Measurements from ENCODE around the gene CPN1. TPM values are rescaled to one million over a fixed set of nuclear protein-coding genes. Genes with fewer than 3 reads are reported as not detected.
A peak's percentile ranks its signal among the peaks of the same experiment; 100 is the strongest.

CPN1 gene
- total RNA-seq, 4 donors from 2014 or later = not detected

GRCh38 chr10:100009793-100010676 lies 71.6 kb downstream of the CPN1 start, which contains the start of gene DNMBP:
DNMBP (minus strand) TSS chr10:100009947; CDS start chr10:99972124, 37,823 bp downstream.
- 1% methylated on average over 73 of the region's 86 CpGs for WGBS
- peak; percentile 87 to 88 for DNase-seq (ENCODE audit: low spot score in 2 of 2)
- Histone ChIP-seq H3K4me1 (peaks cover 42% of the 10 kb centered on the region), H3K27me3 (no peaks in the 10 kb centered on the region), H3K9me3 (no peaks in the 10 kb centered on the region), H3K36me3 (no peaks in the 10 kb centered on the region), H3K4me3 (peak within 1 kb of the TSS; percentile 63), H3K27ac (peak within 1 kb of the TSS; percentile 92)
- TF ChIP-seq POLR2AphosphoS5 (IDR thresholded peaks at IDR 0.05) = no peak
- no peak for TF ChIP-seq EP300 (IDR thresholded peaks at IDR 0.05)
- TF ChIP-seq POLR2A (IDR thresholded peaks at IDR 0.05) = peak; percentile 60 to 62
- TF ChIP-seq CTCF (IDR thresholded peaks at IDR 0.05) = peak; percentile 44 to 53

GRCh38 chr10:100009283-100009792 lies 72.3 kb downstream of the CPN1 start:
- H3K4me3 ChIP-seq = peak overlapping the region; percentile 63
- H3K27ac ChIP-seq = peak overlapping the region; percentile 92
- no peaks in the 10 kb centered on the region for H3K27me3 ChIP-seq
- DNase-seq (ENCODE audit: low spot score in 2 of 2) = no peak
- TF ChIP-seq EP300 (IDR thresholded peaks at IDR 0.05) (no peak), POLR2AphosphoS5 (IDR thresholded peaks at IDR 0.05) (no peak)
- WGBS = 0% methylated on average over 9 of the region's 45 CpGs
- no peaks in the 10 kb centered on the region for H3K9me3 ChIP-seq
- H3K36me3 ChIP-seq = no peaks in the 10 kb centered on the region
- peaks cover 42% of the 10 kb centered on the region for H3K4me1 ChIP-seq

GRCh38 chr10:100008708-100009282 lies 72.9 kb downstream of the CPN1 start:
- WGBS = 11% methylated on average over 9 of the region's 9 CpGs
- no peak for DNase-seq (ENCODE audit: low spot score in 2 of 2)
- H3K4me1 ChIP-seq = peaks cover 42% of the 10 kb centered on the region

GRCh38 chr10:100008142-100008522 lies 73.5 kb downstream of the CPN1 start:
- Histone ChIP-seq H3K27ac (peak overlapping the region; percentile 92), H3K4me1 (peaks cover 42% of the 10 kb centered on the region), H3K27me3 (no peaks in the 10 kb centered on the region), H3K36me3 (no peaks in the 10 kb centered on the region), H3K4me3 (peak overlapping the region; percentile 63), H3K9me3 (no peaks in the 10 kb centered on the region)
- 20% methylated on average over 6 of the region's 6 CpGs for WGBS
- no peak for TF ChIP-seq POLR2AphosphoS5 (IDR thresholded peaks at IDR 0.05)
- TF ChIP-seq CTCF (IDR thresholded peaks at IDR 0.05) = no peak
- no peak for TF ChIP-seq POLR2A (IDR thresholded peaks at IDR 0.05)
- TF ChIP-seq EP300 (IDR thresholded peaks at IDR 0.05) = no peak
- no peak for DNase-seq (ENCODE audit: low spot score in 2 of 2)

More at GRCh38 chr10:100008708-100009282, 72.9 kb downstream of the CPN1 start:
- peak overlapping the region; percentile 63 for H3K4me3 ChIP-seq
- H3K9me3 ChIP-seq = no peaks in the 10 kb centered on the region
- no peaks in the 10 kb centered on the region for H3K36me3 ChIP-seq
- no peaks in the 10 kb centered on the region for H3K27me3 ChIP-seq
- peak overlapping the region; percentile 92 for H3K27ac ChIP-seq
- TF ChIP-seq CTCF (IDR thresholded peaks at IDR 0.05) = no peak
- TF ChIP-seq POLR2A (IDR thresholded peaks at IDR 0.05) = no peak
- no peak for TF ChIP-seq EP300 (IDR thresholded peaks at IDR 0.05)
- no peak for TF ChIP-seq POLR2AphosphoS5 (IDR thresholded peaks at IDR 0.05)

GRCh38 chr10:100007231-100008141 lies 74.2 kb downstream of the CPN1 start:
- peaks cover 42% of the 10 kb centered on the region for H3K4me1 ChIP-seq
- no peaks in the 10 kb centered on the region for H3K9me3 ChIP-seq
- H3K27ac ChIP-seq = peak overlapping the region; percentile 92
- no peaks in the 10 kb centered on the region for H3K27me3 ChIP-seq
- WGBS = 49% methylated on average over 10 of the region's 10 CpGs
- no peak for DNase-seq (ENCODE audit: low spot score in 2 of 2)
- H3K4me3 ChIP-seq = peak overlapping the region; percentile 63
- TF ChIP-seq EP300 (IDR thresholded peaks at IDR 0.05) = no peak
- TF ChIP-seq POLR2A (IDR thresholded peaks at IDR 0.05) = no peak
- no peak for TF ChIP-seq POLR2AphosphoS5 (IDR thresholded peaks at IDR 0.05)
- TF ChIP-seq CTCF (IDR thresholded peaks at IDR 0.05) = no peak
- no peaks in the 10 kb centered on the region for H3K36me3 ChIP-seq
